CD8-positive, alpha-beta memory T cell (primary cell): ENCODE data around the gene GNAL. TPM values are rescaled to one million over a fixed set of nuclear protein-coding genes. Genes with fewer than 3 reads are reported as not detected.
"Not testable (repeated sequence)": the region's sequence is repeated elsewhere in the genome, so short reads cannot be mapped to it uniquely, and the experiment has no call there.

Experiments used
- CTCF ChIA-PET: fragments of 350-600 bp; sonication (Branson Sonifier 250); formaldehyde crosslinking; loops from one replicate; lab custom pipeline; 2021; ENCODE audit warnings: antibody characterized with exemption; lab: Charles Lee
- POLR2A ChIA-PET: fragments of 350-600 bp; sonication (Branson Sonifier 250); formaldehyde crosslinking; loops from one replicate; lab custom pipeline; 2021; ENCODE audit warnings: antibody characterized with exemption; lab: Charles Lee
- DNase-seq, 5 donors: peaks; one replicate each; pipeline versions ENCODE4 v3.0.0 to v3.0.0-alpha.2; 2020 to 2022; ENCODE audit warnings: mixed read lengths in 1 of 5
- H3K27ac ChIP-seq: one replicate; pipeline ENCODE4 v1.7.0; 2013; ENCODE audit warnings: low read depth, mild to moderate bottlenecking, low read length, moderate library complexity
- H3K27me3 ChIP-seq: 2 replicates; pipeline ENCODE4 v1.7.0; 2013; ENCODE audit warnings: low read length, mild to moderate bottlenecking; ENCODE audit not compliant: insufficient read depth, poor library complexity, severe bottlenecking
- H3K36me3 ChIP-seq: 2 replicates; pipeline ENCODE4 v1.7.0; 2013; ENCODE audit warnings: mild to moderate bottlenecking, low read length, moderate library complexity; ENCODE audit not compliant: insufficient read depth
- H3K4me1 ChIP-seq: 2 replicates; pipeline ENCODE4 v1.7.0; 2013; ENCODE audit warnings: mild to moderate bottlenecking, low read length, moderate library complexity; ENCODE audit not compliant: insufficient read depth
- H3K4me3 ChIP-seq: 2 replicates; pipeline ENCODE4 v1.7.0; 2013; ENCODE audit warnings: mild to moderate bottlenecking, low read length
- H3K9me3 ChIP-seq: 2 replicates; pipeline ENCODE4 v1.7.0; 2013; ENCODE audit warnings: mild to moderate bottlenecking, low read length
- H3K27ac Mint-ChIP-seq, 8 donors: one replicate each; pipeline ENCODE4 v1.8.0; 2020 to 2021; ENCODE audit warnings: mixed read lengths in 8 of 8, mild to moderate bottlenecking in 6 of 8, inconsistent platforms in 3 of 8, moderate library complexity in 3 of 8
- H3K27me3 Mint-ChIP-seq, 2 donors: one replicate each; pipeline ENCODE4 v1.8.0; 2020 to 2021; ENCODE audit warnings: mixed read lengths in 2 of 2, mild to moderate bottlenecking in 1 of 2, moderate library complexity in 1 of 2
- H3K36me3 Mint-ChIP-seq, 3 donors: one replicate each; pipeline ENCODE4 v1.8.0; 2020 to 2021; ENCODE audit warnings: mixed read lengths in 3 of 3, inconsistent platforms in 1 of 3, mild to moderate bottlenecking in 1 of 3
- H3K4me1 Mint-ChIP-seq, 3 donors: one replicate each; pipeline ENCODE4 v1.8.0; 2020 to 2021; ENCODE audit warnings: mixed read lengths in 3 of 3, inconsistent platforms in 1 of 3, mild to moderate bottlenecking in 1 of 3
- H3K4me3 Mint-ChIP-seq, 7 donors: one replicate each; pipeline ENCODE4 v1.8.0; 2020 to 2021; ENCODE audit warnings: mixed read lengths in 7 of 7, mild to moderate bottlenecking in 6 of 7, moderate library complexity in 4 of 7, inconsistent platforms in 2 of 7
- H3K9me3 Mint-ChIP-seq, 5 donors: one replicate each; pipeline ENCODE4 v1.8.0; 2020 to 2022; ENCODE audit warnings: mixed read lengths in 5 of 5, mild to moderate bottlenecking in 3 of 5, moderate library complexity in 2 of 5, inconsistent platforms in 1 of 5
- polyA plus RNA-seq: library from polyadenylated mRNA; unstranded; fragments of 300-500 nt; fragmentation: Illumina TruSeq; gene quantifications from one replicate; pipeline ENCODE4 v1.2.3, GENCODE V29; 2021
- total RNA-seq, 2 experiments: library from RNA; stranded (reverse); gene quantifications; one replicate each; pipeline ENCODE4 v1.2.3, GENCODE V29; 2021

The GNAL gene
- total and polyA plus RNA-seq, 3 experiments from 2014 or later: 0.04 to 0.38 TPM; not detected in 1

- H3K27ac ChIP-seq: no peak overlapping the region
- peak overlapping the region in 5 of 7 donors; percentile 48 to 77 (median 59) for H3K4me3 Mint-ChIP-seq
- H3K9me3 Mint-ChIP-seq: no peaks in the 10 kb centered on the region
- peaks cover 4% of the 10 kb centered on the region for H3K36me3 ChIP-seq
- no peak for DNase-seq
- no peak overlapping the region for H3K4me3 ChIP-seq
- H3K9me3 ChIP-seq: no peaks in the 10 kb centered on the region
- ChIA-PET CTCF (no interaction called here), POLR2A (interaction anchor here (1.5 kb wide), 1 partner anchor 54 kb away, joined by 10 read pairs; no protein-coding TSS in a partner anchor)
- H3K36me3 Mint-ChIP-seq: peaks cover 0 to 42% (median 9%) of the 10 kb centered on the region in 3 donors
- no peaks in the 10 kb centered on the region for H3K27me3 ChIP-seq
- no peaks in the 10 kb centered on the region for H3K27me3 Mint-ChIP-seq
- H3K27ac Mint-ChIP-seq: peak overlapping the region in 6 of 8 donors; percentile 43 to 91 (median 68)
- peaks cover 18% of the 10 kb centered on the region for H3K4me1 ChIP-seq
- H3K4me1 Mint-ChIP-seq: peaks cover 22 to 55% (median 40%) of the 10 kb centered on the region in 3 donors
These were observed 217.1 kb downstream of the GNAL start for GRCh38 chr18:11906176-11906575.

- DNase-seq: no peak
- peaks cover 4% of the 10 kb centered on the region for H3K36me3 ChIP-seq
- H3K4me3 ChIP-seq: peak overlapping the region; percentile 82
- no peaks in the 10 kb centered on the region for H3K27me3 Mint-ChIP-seq
- peaks cover 22 to 49% (median 34%) of the 10 kb centered on the region in 3 donors for H3K4me1 Mint-ChIP-seq
- peak overlapping the region; percentile 72 for H3K27ac ChIP-seq
- no peaks in the 10 kb centered on the region for H3K9me3 Mint-ChIP-seq
- H3K4me3 Mint-ChIP-seq: peak overlapping the region; percentile 92 to 97 (median 96)
- peaks cover 0 to 36% (median 6%) of the 10 kb centered on the region in 3 donors for H3K36me3 Mint-ChIP-seq
- peak overlapping the region in 7 of 8 donors; percentile 91 to 97 (median 95) for H3K27ac Mint-ChIP-seq
- peaks cover 18% of the 10 kb centered on the region for H3K4me1 ChIP-seq
- CTCF ChIA-PET: no interaction called here
- POLR2A ChIA-PET: interaction anchor here (0.6 to 1.5 kb wide), 2 partner anchors 55 to 1041 kb away, joined by 3 to 10 read pairs; no protein-coding TSS in a partner anchor
- no peaks in the 10 kb centered on the region for H3K9me3 ChIP-seq
- no peaks in the 10 kb centered on the region for H3K27me3 ChIP-seq
These were observed 218.1 kb downstream of the GNAL start for GRCh38 chr18:11906926-11907874.

GRCh38 chr18:11908182-11909060 lies 219.4 kb downstream of the GNAL start, which contains the start of gene MPPE1:
Gene MPPE1, minus strand, starts transcription at chr18:11908317. Its CDS starts 11,053 bp downstream, at chr18:11897264.
- Mint-ChIP-seq H3K4me3 (peak within 1 kb of the TSS; percentile 92 to 97 (median 96)), H3K27me3 (no peaks in the 10 kb centered on the region), H3K36me3 (peaks cover 0 to 24% (median 6%) of the 10 kb centered on the region in 3 donors), H3K4me1 (peaks cover 20 to 42% (median 34%) of the 10 kb centered on the region in 3 donors), H3K9me3 (no peaks in the 10 kb centered on the region), H3K27ac (peak within 1 kb of the TSS; percentile 91 to 97 (median 96))
- no peaks in the 10 kb centered on the region for H3K27me3 ChIP-seq
- ChIA-PET POLR2A (interaction anchor here (1.1 to 1.4 kb wide), 3 partner anchors 39 to 58 kb away, joined by 4 to 5 read pairs (median 5); no protein-coding TSS in a partner anchor), CTCF (interaction anchor here (1.6 kb wide), 1 partner anchor 88 kb away, joined by 3 read pairs; no protein-coding TSS in a partner anchor)
- H3K4me1 ChIP-seq: peaks cover 18% of the 10 kb centered on the region
- H3K4me3 ChIP-seq: peak within 1 kb of the TSS; percentile 82
- H3K9me3 ChIP-seq: no peaks in the 10 kb centered on the region
- H3K36me3 ChIP-seq: no peaks in the 10 kb centered on the region
- peak; percentile 79 to 89 (median 83) for DNase-seq
- peak within 1 kb of the TSS; percentile 72 for H3K27ac ChIP-seq

- H3K27me3 ChIP-seq: no peaks in the 10 kb centered on the region
- H3K4me3 ChIP-seq: peak overlapping the region; percentile 82
- H3K36me3 Mint-ChIP-seq: peaks cover 0 to 20% (median 2%) of the 10 kb centered on the region in 3 donors
- peaks cover 18% of the 10 kb centered on the region for H3K4me1 ChIP-seq
- H3K27me3 Mint-ChIP-seq: no peaks in the 10 kb centered on the region
- ChIA-PET CTCF (interaction anchor here (1.6 kb wide), 1 partner anchor 87 kb away, joined by 3 read pairs; no protein-coding TSS in a partner anchor), POLR2A (interaction anchor here (1.1 to 1.4 kb wide), 3 partner anchors 38 to 59 kb away, joined by 4 to 5 read pairs (median 5); no protein-coding TSS in a partner anchor)
- peak overlapping the region; percentile 83 to 96 (median 85) for H3K4me3 Mint-ChIP-seq
- no peaks in the 10 kb centered on the region for H3K9me3 Mint-ChIP-seq
- no peaks in the 10 kb centered on the region for H3K9me3 ChIP-seq
- no peak for DNase-seq
- H3K4me1 Mint-ChIP-seq: peaks cover 16 to 38% (median 29%) of the 10 kb centered on the region in 3 donors
- no peaks in the 10 kb centered on the region for H3K36me3 ChIP-seq
- H3K27ac Mint-ChIP-seq: peak overlapping the region; percentile 83 to 96 (median 91)
- peak overlapping the region; percentile 72 for H3K27ac ChIP-seq
These were observed 220.0 kb downstream of the GNAL start for GRCh38 chr18:11909061-11909455.

GRCh38 chr18:11909591-11910026 lies 220.5 kb downstream of the GNAL start:
- H3K27me3 Mint-ChIP-seq: no peaks in the 10 kb centered on the region
- H3K36me3 Mint-ChIP-seq: peaks cover 0 to 20% (median 2%) of the 10 kb centered on the region in 3 donors
- no peak overlapping the region for H3K27ac ChIP-seq
- H3K27me3 ChIP-seq: no peaks in the 10 kb centered on the region
- no peaks in the 10 kb centered on the region for H3K9me3 ChIP-seq
- H3K4me3 ChIP-seq: peak overlapping the region; percentile 82
- H3K9me3 Mint-ChIP-seq: no peaks in the 10 kb centered on the region
- ChIA-PET CTCF (interaction anchor here (1.6 kb wide), 1 partner anchor 87 kb away, joined by 3 read pairs; no protein-coding TSS in a partner anchor), POLR2A (no interaction called here)
- H3K4me1 Mint-ChIP-seq: peaks cover 16 to 38% (median 28%) of the 10 kb centered on the region in 3 donors
- DNase-seq: no peak
- peak overlapping the region in 5 of 8 donors; percentile 24 to 96 (median 91) for H3K27ac Mint-ChIP-seq
- H3K4me3 Mint-ChIP-seq: peak overlapping the region; percentile 83 to 96 (median 85)
- peaks cover 18% of the 10 kb centered on the region for H3K4me1 ChIP-seq
- no peaks in the 10 kb centered on the region for H3K36me3 ChIP-seq

GRCh38 chr18:11916880-11917279 lies 227.8 kb downstream of the GNAL start:
- H3K27ac Mint-ChIP-seq, CTCF ChIA-PET, H3K9me3 ChIP-seq, H3K36me3 ChIP-seq, H3K27ac ChIP-seq, H3K36me3 Mint-ChIP-seq, POLR2A ChIA-PET, H3K4me1 ChIP-seq, H3K9me3 Mint-ChIP-seq, H3K4me1 Mint-ChIP-seq, H3K4me3 Mint-ChIP-seq, H3K27me3 ChIP-seq, H3K4me3 ChIP-seq, DNase-seq: not testable (repeated sequence)
- peaks cover 0 to 11% of the 10 kb centered on the region in 2 donors for H3K27me3 Mint-ChIP-seq

- CTCF ChIA-PET, H3K9me3 ChIP-seq, H3K36me3 ChIP-seq, H3K4me3 Mint-ChIP-seq, H3K4me3 ChIP-seq, H3K27me3 ChIP-seq, H3K9me3 Mint-ChIP-seq, POLR2A ChIA-PET, H3K27ac ChIP-seq, H3K4me1 ChIP-seq, DNase-seq, H3K4me1 Mint-ChIP-seq, H3K36me3 Mint-ChIP-seq: not testable (repeated sequence)
- Mint-ChIP-seq H3K27ac (peak overlapping the region in 1 of 8 donors; percentile 54), H3K27me3 (peaks cover 0 to 11% of the 10 kb centered on the region in 2 donors)
These were observed 230.5 kb downstream of the GNAL start for GRCh38 chr18:11919522-11919921.
